HG02610 (cell line): ENCODE data around the gene FBXO36.
"Not testable (repeated sequence)": the region's sequence is repeated elsewhere in the genome, so short reads cannot be mapped to it uniquely, and the experiment has no call there.

Experiments used
- ATAC-seq: cut with Tn5 transposase; IDR thresholded peaks from one replicate; pipeline ENCODE4 v1.9.1; 2021; ENCODE audit warnings: mild to moderate bottlenecking, moderate library complexity; ENCODE audit not compliant: unreplicated experiment

The FBXO36 gene

GRCh38 chr2:229956491-229956890, 34.2 kb downstream of the FBXO36 start:
- ATAC-seq = no peak

GRCh38 chr2:229963596-229963995, 41.3 kb downstream of the FBXO36 start:
- ATAC-seq = not testable (repeated sequence)

- no peak for ATAC-seq
Measured at GRCh38 chr2:229969921-229970320, 47.6 kb downstream of the FBXO36 start.

- no peak for ATAC-seq
Measured at GRCh38 chr2:229970406-229970805, 48.1 kb downstream of the FBXO36 start.

GRCh38 chr2:229971298-229971790, 49.0 kb downstream of the FBXO36 start:
- ATAC-seq = no peak

GRCh38 chr2:229974266-229974665, 52.0 kb downstream of the FBXO36 start:
- no peak for ATAC-seq

- ATAC-seq = peak; percentile 86
Measured at GRCh38 chr2:229980431-229981184, 58.3 kb downstream of the FBXO36 start.

GRCh38 chr2:229993236-229993635, 70.9 kb downstream of the FBXO36 start:
- no peak for ATAC-seq

GRCh38 chr2:229996320-229996719, 74.0 kb downstream of the FBXO36 start:
- ATAC-seq = no peak

GRCh38 chr2:229997565-229997964, 75.3 kb downstream of the FBXO36 start:
- ATAC-seq = no peak

GRCh38 chr2:230000118-230000841, 78.0 kb downstream of the FBXO36 start:
- peak; percentile 94 for ATAC-seq

GRCh38 chr2:230007931-230008707, 85.8 kb downstream of the FBXO36 start:
- ATAC-seq = peak; percentile 47

- no peak for ATAC-seq
Measured at GRCh38 chr2:230008708-230009066, 86.4 kb downstream of the FBXO36 start.

GRCh38 chr2:230010501-230010900, 88.2 kb downstream of the FBXO36 start:
- no peak for ATAC-seq

GRCh38 chr2:230011617-230012016, 89.3 kb downstream of the FBXO36 start:
- ATAC-seq = no peak

GRCh38 chr2:230012267-230012884, 90.1 kb downstream of the FBXO36 start:
- ATAC-seq = no peak

- ATAC-seq = no peak
Measured at GRCh38 chr2:230016844-230017243, 94.5 kb downstream of the FBXO36 start.

GRCh38 chr2:230018153-230018552, 95.8 kb downstream of the FBXO36 start:
- ATAC-seq = no peak

- ATAC-seq = no peak
Measured at GRCh38 chr2:230019742-230020141, 97.4 kb downstream of the FBXO36 start.

GRCh38 chr2:230023313-230023712, 101.0 kb downstream of the FBXO36 start:
- no peak for ATAC-seq

GRCh38 chr2:230042195-230042594, 119.9 kb downstream of the FBXO36 start:
- no peak for ATAC-seq
